ENCODE measurements around the gene NPS.

The NPS gene

GRCh38 chr10:127563718-127564553, 14.8 kb downstream of the NPS start:
- no peak for DNase-seq

GRCh38 chr10:127564644-127565043, 15.5 kb downstream of the NPS start:
- DNase-seq = no peak

- no peak for DNase-seq
Observed at GRCh38 chr10:127565583-127565982, 16.5 kb downstream of the NPS start.

GRCh38 chr10:127569210-127569609, 20.1 kb downstream of the NPS start:
- DNase-seq = no peak

GRCh38 chr10:127570036-127570435, 20.9 kb downstream of the NPS start:
- DNase-seq = no peak

- no peak for DNase-seq
Observed at GRCh38 chr10:127571386-127571785, 22.3 kb downstream of the NPS start.

GRCh38 chr10:127576051-127576450, 26.9 kb downstream of the NPS start:
- DNase-seq = no peak

GRCh38 chr10:127576740-127577161, 27.6 kb downstream of the NPS start:
- DNase-seq = no peak

GRCh38 chr10:127577376-127578258, 28.5 kb downstream of the NPS start:
- no peak for DNase-seq

- DNase-seq = no peak
Observed at GRCh38 chr10:127578259-127578960, 29.3 kb downstream of the NPS start.

- no peak for DNase-seq
Observed at GRCh38 chr10:127578961-127579305, 29.8 kb downstream of the NPS start.

GRCh38 chr10:127579640-127580039, 30.5 kb downstream of the NPS start:
- no peak for DNase-seq

- DNase-seq = no peak
Observed at GRCh38 chr10:127580822-127581221, 31.7 kb downstream of the NPS start.

- no peak for DNase-seq
Observed at GRCh38 chr10:127585519-127586023, 36.5 kb downstream of the NPS start.

GRCh38 chr10:127587668-127588365, 38.7 kb downstream of the NPS start:
- no peak for DNase-seq

- no peak for DNase-seq
Observed at GRCh38 chr10:127592586-127592985, 43.5 kb downstream of the NPS start.

GRCh38 chr10:127600479-127600878, 51.4 kb downstream of the NPS start:
- no peak for DNase-seq
